Ishikawa (cell line): ENCODE measurements around the gene TTC27.

ENCODE experiments used
- CEBPB ChIP-seq: IDR thresholded peaks from 2 replicates; pipeline ENCODE4 v1.6.1; 2012
- CREB1 ChIP-seq: IDR thresholded peaks from 2 replicates; pipeline ENCODE4 v1.6.1; 2012; ENCODE audit warnings: low read depth
- EGR1 ChIP-seq: IDR thresholded peaks from 2 replicates; pipeline ENCODE4 v1.6.1; 2012
- EP300 ChIP-seq: IDR thresholded peaks from 2 replicates; pipeline ENCODE4 v1.6.1; 2012; ENCODE audit warnings: borderline replicate concordance
- FOXM1 ChIP-seq: IDR thresholded peaks from 2 replicates; pipeline ENCODE4 v1.6.1; 2012; ENCODE audit warnings: low read depth, borderline replicate concordance
- MAX ChIP-seq: IDR thresholded peaks from 2 replicates; pipeline ENCODE4 v1.6.1; 2012
- NFIC ChIP-seq: IDR thresholded peaks from 2 replicates; pipeline ENCODE4 v1.6.1; 2012
- RAD21 ChIP-seq: IDR thresholded peaks from 2 replicates; pipeline ENCODE4 v1.6.1; 2012; ENCODE audit warnings: low read depth
- REST ChIP-seq: IDR thresholded peaks from 2 replicates; pipeline ENCODE4 v1.6.1; 2012; ENCODE audit warnings: low read depth, mild to moderate bottlenecking
- TAF1 ChIP-seq: IDR thresholded peaks from 2 replicates; pipeline ENCODE4 v1.6.1; 2012; ENCODE audit warnings: low read depth, mild to moderate bottlenecking
- TCF12 ChIP-seq: IDR thresholded peaks from 2 replicates; pipeline ENCODE4 v1.6.1; 2012; ENCODE audit warnings: low read depth
- TEAD4 ChIP-seq: IDR thresholded peaks from 2 replicates; pipeline ENCODE4 v1.6.1; 2012
- USF1 ChIP-seq: IDR thresholded peaks from 2 replicates; pipeline ENCODE4 v1.6.1; 2012
- YY1 ChIP-seq: IDR thresholded peaks from 2 replicates; pipeline ENCODE4 v1.6.1; 2012; ENCODE audit warnings: low read depth
- ZBTB7A ChIP-seq: IDR thresholded peaks from 2 replicates; pipeline ENCODE4 v1.6.1; 2012; ENCODE audit warnings: low read depth

The TTC27 gene

GRCh38 chr2:32711219-32711618, 83.4 kb downstream of the TTC27 start:
- TF ChIP-seq TEAD4: no peak
- peak; percentile 57; the same call in 1 of the 2 replicates for TF ChIP-seq USF1

- TF ChIP-seq ZBTB7A (no peak), CREB1 (no peak), TEAD4 (no peak), USF1 (no peak), RAD21 (no peak), REST (no peak), TCF12 (no peak), MAX (no peak), FOXM1 (no peak), EGR1 (no peak), EP300 (no peak), NFIC (no peak), YY1 (no peak), CEBPB (no peak), TAF1 (no peak)
These were observed 84.2 kb downstream of the TTC27 start for GRCh38 chr2:32711908-32712501.

- TF ChIP-seq RAD21 (no peak), YY1 (no peak), CREB1 (no peak), TEAD4 (no peak), EGR1 (no peak), TCF12 (no peak), TAF1 (no peak), MAX (no peak), USF1 (no peak), REST (no peak)
These were observed 85.0 kb downstream of the TTC27 start for GRCh38 chr2:32712870-32713269.

- no peak for TF ChIP-seq EGR1
- TF ChIP-seq EP300: no peak
- no peak for TF ChIP-seq FOXM1
- TF ChIP-seq MAX: no peak
- no peak for TF ChIP-seq USF1
- TF ChIP-seq CEBPB: no peak
- no peak for TF ChIP-seq TAF1
- TF ChIP-seq NFIC: no peak
These were observed 86.7 kb downstream of the TTC27 start for GRCh38 chr2:32714521-32714920.

- TF ChIP-seq ZBTB7A (no peak), CREB1 (no peak), RAD21 (no peak), REST (no peak), USF1 (no peak), MAX (no peak), TCF12 (no peak), YY1 (no peak), TAF1 (no peak), TEAD4 (no peak), EGR1 (no peak), EP300 (no peak), FOXM1 (no peak), CEBPB (no peak), NFIC (no peak)
These were observed 87.6 kb downstream of the TTC27 start for GRCh38 chr2:32715391-32715841.
